Neural progenitor cell (in vitro differentiated cells): ENCODE measurements around the gene BTN2A1. TPM values are rescaled to one million over a fixed set of nuclear protein-coding genes. Genes with fewer than 3 reads are reported as not detected.

Source experiments
- DNase-seq: peaks from one replicate; pipeline ENCODE4 v3.0.0-alpha.2; 2016; ENCODE audit warnings: low spot score
- H2AFZ ChIP-seq: fragments of 200-600 bp; sonication (generic); replicated peaks from 2 replicates; pipeline ENCODE4 v1.6.1; 2016; ENCODE audit warnings: antibody characterized with exemption
- H3F3A ChIP-seq: fragments of 200-600 bp; sonication (generic); 2 replicates; pipeline ENCODE4 v1.6.1; 2016; ENCODE audit warnings: antibody characterized with exemption, low read depth
- H3K27ac ChIP-seq: fragments of 200-600 bp; sonication (generic); 2 replicates; pipeline ENCODE4 v1.5.1; 2016; ENCODE audit warnings: mild to moderate bottlenecking
- H3K27me3 ChIP-seq: fragments of 200-600 bp; sonication (generic); 2 replicates; pipeline ENCODE4 v1.6.1; 2016; ENCODE audit warnings: mild to moderate bottlenecking, moderate library complexity
- H3K36me3 ChIP-seq: fragments of 200-600 bp; sonication (generic); 2 replicates; pipeline ENCODE4 v1.5.1; 2016
- H3K4me1 ChIP-seq: fragments of 200-600 bp; sonication (generic); 2 replicates; pipeline ENCODE4 v1.6.1; 2016; ENCODE audit warnings: mixed run types
- H3K4me2 ChIP-seq: fragments of 200-600 bp; sonication (generic); 2 replicates; pipeline ENCODE4 v1.6.1; 2016
- H3K4me3 ChIP-seq: fragments of 200-600 bp; sonication (generic); 2 replicates; pipeline ENCODE4 v1.5.1; 2016
- H3K79me2 ChIP-seq: fragments of 200-600 bp; sonication (generic); 2 replicates; pipeline ENCODE4 v1.6.1; 2016; ENCODE audit warnings: low read depth
- H3K9ac ChIP-seq: fragments of 200-600 bp; sonication (generic); 2 replicates; pipeline ENCODE4 v1.6.1; 2016
- H3K9me3 ChIP-seq: fragments of 200-600 bp; sonication (generic); 2 replicates; pipeline ENCODE4 v1.5.1; 2016; ENCODE audit warnings: low read depth
- H4K20me1 ChIP-seq: fragments of 200-600 bp; sonication (generic); 2 replicates; pipeline ENCODE4 v1.6.1; 2016; ENCODE audit warnings: low read depth
- H3K27ac Mint-ChIP-seq: 3 replicates; pipeline ENCODE4 v1.8.0; 2021; ENCODE audit warnings: mixed read lengths
- H3K27me3 Mint-ChIP-seq: 2 replicates; pipeline ENCODE4 v1.8.0; 2022; ENCODE audit warnings: low read depth, mild to moderate bottlenecking, inconsistent platforms, moderate library complexity, mixed read lengths; ENCODE audit not compliant: insufficient read depth
- H3K36me3 Mint-ChIP-seq: 3 replicates; pipeline ENCODE4 v1.8.0; 2021; ENCODE audit warnings: mixed read lengths
- H3K4me1 Mint-ChIP-seq: 3 replicates; pipeline ENCODE4 v1.8.0; 2021; ENCODE audit warnings: mixed read lengths
- H3K4me3 Mint-ChIP-seq: 3 replicates; pipeline ENCODE4 v1.8.0; 2021; ENCODE audit warnings: mild to moderate bottlenecking, moderate library complexity, mixed read lengths
- H3K9me3 Mint-ChIP-seq: 3 replicates; pipeline ENCODE4 v1.8.0; 2020; ENCODE audit warnings: mixed read lengths
- CTCF ChIP-seq: fragments of 200-600 bp; sonication (generic); IDR thresholded peaks from 2 replicates; pipeline ENCODE4 v1.5.1; 2017; ENCODE audit warnings: antibody characterized with exemption, mild to moderate bottlenecking
- EZH2 ChIP-seq: fragments of 200-600 bp; sonication (generic); IDR thresholded peaks from 2 replicates; pipeline ENCODE4 v1.6.1; 2017; ENCODE audit warnings: antibody characterized with exemption, mild to moderate bottlenecking, moderate library complexity
- EZH2phosphoT487 ChIP-seq: fragments of 200-600 bp; sonication (generic); IDR thresholded peaks from 2 replicates; pipeline ENCODE4 v1.6.1; 2017; ENCODE audit warnings: antibody characterized with exemption
- total RNA-seq: library from RNA; depleted of rRNA; stranded (reverse); fragments of >200 nt; gene quantifications from 2 replicates; pipeline ENCODE4 v1.2.3, GENCODE V29; 2015; ENCODE audit warnings: low replicate concordance

The BTN2A1 gene
- total RNA-seq, 1 donor from 2014 or later, result 11.6 TPM

GRCh38 chr6:26478985-26479278, 21.2 kb downstream of the BTN2A1 start:
- peaks cover 9% of the 10 kb centered on the region for H3F3A ChIP-seq
- no peaks in the 10 kb centered on the region for H3K9me3 Mint-ChIP-seq
- H3K27ac Mint-ChIP-seq, result no peak overlapping the region
- H3K27me3 Mint-ChIP-seq, result peaks cover 3% of the 10 kb centered on the region
- no peaks in the 10 kb centered on the region for H3K27me3 ChIP-seq
- H2AFZ ChIP-seq, result no peak overlapping the region
- no peak overlapping the region for H3K4me2 ChIP-seq
- peaks cover 17% of the 10 kb centered on the region for H3K4me1 ChIP-seq
- H3K4me3 ChIP-seq, result no peak overlapping the region
- H3K36me3 ChIP-seq, result peaks cover 5% of the 10 kb centered on the region
- H3K4me3 Mint-ChIP-seq, result no peak overlapping the region
- H3K79me2 ChIP-seq, result no peaks in the 10 kb centered on the region
- H4K20me1 ChIP-seq, result no peaks in the 10 kb centered on the region
- DNase-seq, result no peak
- no peaks in the 10 kb centered on the region for H3K36me3 Mint-ChIP-seq
- no peak overlapping the region for H3K27ac ChIP-seq
- no peaks in the 10 kb centered on the region for H3K9me3 ChIP-seq
- no peak overlapping the region for H3K9ac ChIP-seq
- H3K4me1 Mint-ChIP-seq, result peaks cover 28% of the 10 kb centered on the region
- TF ChIP-seq EZH2phosphoT487 (no peak), CTCF (no peak), EZH2 (no peak)

GRCh38 chr6:26482338-26482737, 24.6 kb downstream of the BTN2A1 start:
- H2AFZ ChIP-seq, result no peak overlapping the region
- DNase-seq, result no peak
- peaks cover 5% of the 10 kb centered on the region for H3K36me3 ChIP-seq
- H3K9me3 Mint-ChIP-seq, result peaks cover 4% of the 10 kb centered on the region
- H4K20me1 ChIP-seq, result no peaks in the 10 kb centered on the region
- H3K9ac ChIP-seq, result no peak overlapping the region
- no peaks in the 10 kb centered on the region for H3K27me3 ChIP-seq
- peaks cover 3% of the 10 kb centered on the region for H3K27me3 Mint-ChIP-seq
- no peaks in the 10 kb centered on the region for H3K4me1 ChIP-seq
- H3K4me1 Mint-ChIP-seq, result no peaks in the 10 kb centered on the region
- no peak overlapping the region for H3K4me2 ChIP-seq
- H3F3A ChIP-seq, result no peaks in the 10 kb centered on the region
- TF ChIP-seq EZH2, result no peak
- no peak for TF ChIP-seq CTCF
- no peak for TF ChIP-seq EZH2phosphoT487
- H3K27ac Mint-ChIP-seq, result no peak overlapping the region
- no peaks in the 10 kb centered on the region for H3K79me2 ChIP-seq
- H3K27ac ChIP-seq, result no peak overlapping the region
- no peak overlapping the region for H3K4me3 Mint-ChIP-seq
- H3K4me3 ChIP-seq, result no peak overlapping the region
- H3K9me3 ChIP-seq, result no peaks in the 10 kb centered on the region
- no peaks in the 10 kb centered on the region for H3K36me3 Mint-ChIP-seq

- H3K4me3 Mint-ChIP-seq, result no peak overlapping the region
Measured at GRCh38 chr6:26483727-26484126, 26.0 kb downstream of the BTN2A1 start.

More at GRCh38 chr6:26483727-26484126, 26.0 kb downstream of the BTN2A1 start:
- DNase-seq, result no peak
- H3F3A ChIP-seq, result no peaks in the 10 kb centered on the region
- Mint-ChIP-seq H3K27me3 (peaks cover 3% of the 10 kb centered on the region), H3K4me1 (no peaks in the 10 kb centered on the region), H3K9me3 (peaks cover 6% of the 10 kb centered on the region), H3K36me3 (no peaks in the 10 kb centered on the region), H3K27ac (no peak overlapping the region)
- TF ChIP-seq EZH2phosphoT487 (no peak), CTCF (no peak), EZH2 (no peak)
- H3K27ac ChIP-seq, result no peak overlapping the region
- no peak overlapping the region for H3K4me2 ChIP-seq
- H3K4me1 ChIP-seq, result no peaks in the 10 kb centered on the region
- H3K9me3 ChIP-seq, result no peaks in the 10 kb centered on the region
- H3K27me3 ChIP-seq, result no peaks in the 10 kb centered on the region
- H3K4me3 ChIP-seq, result no peak overlapping the region
- peaks cover 5% of the 10 kb centered on the region for H3K36me3 ChIP-seq
- H3K9ac ChIP-seq, result no peak overlapping the region
- H2AFZ ChIP-seq, result no peak overlapping the region
- no peaks in the 10 kb centered on the region for H3K79me2 ChIP-seq
- H4K20me1 ChIP-seq, result no peaks in the 10 kb centered on the region
